Fibroblast of lung (primary cell): ENCODE data around the gene NOPCHAP1. TPM values are rescaled to one million over a fixed set of nuclear protein-coding genes. Genes with fewer than 3 reads are reported as not detected.

ENCODE experiments used
- DNase-seq, 2 donors: peaks; one replicate each; pipeline versions ENCODE4 v3.0.0 to v3.0.0-alpha.2; 2010; ENCODE audit warnings: low read depth in 2 of 2
- H2AFZ ChIP-seq: 2 replicates; pipeline ENCODE4 v1.5.1; 2012; ENCODE audit warnings: low read length, control low read depth, inconsistent platforms
- H3K27ac ChIP-seq: 2 replicates; pipeline ENCODE4 v1.5.1; 2011; ENCODE audit warnings: low read length, control low read depth; ENCODE audit not compliant: insufficient read depth
- H3K27me3 ChIP-seq: 2 replicates; pipeline ENCODE4 v1.5.1; 2011; ENCODE audit warnings: mild to moderate bottlenecking, low read length; ENCODE audit not compliant: control insufficient read depth, insufficient read depth
- H3K36me3 ChIP-seq: 2 replicates; pipeline ENCODE4 v1.5.1; 2011; ENCODE audit warnings: low read length; ENCODE audit not compliant: control insufficient read depth, insufficient read depth
- H3K4me1 ChIP-seq: 2 replicates; pipeline ENCODE4 v1.5.1; 2011; ENCODE audit warnings: low read length; ENCODE audit not compliant: control insufficient read depth, insufficient read depth; ENCODE audit errors: extremely low read depth
- H3K4me2 ChIP-seq: 2 replicates; pipeline ENCODE4 v1.5.1; 2011; ENCODE audit warnings: low read length, control low read depth; ENCODE audit not compliant: insufficient read depth; ENCODE audit errors: extremely low read depth
- H3K4me3 ChIP-seq, 4 experiments: fragments of 200-600 bp in 1 of 4; sonication (generic) in 1 of 4; replicated peaks in 1 of 4; 2 replicates each; pipeline ENCODE4 v1.5.1; 2011 to 2016; ENCODE audit warnings: low read length in 4 of 4, low read depth in 3 of 4, mild to moderate bottlenecking in 3 of 4, control low read depth in 2 of 4, inconsistent platforms in 1 of 4, mixed read lengths in 1 of 4; ENCODE audit not compliant: insufficient read depth in 1 of 4; ENCODE audit errors: control extremely low read depth in 1 of 4
- H3K79me2 ChIP-seq: 2 replicates; pipeline ENCODE4 v1.5.1; 2012; ENCODE audit warnings: mild to moderate bottlenecking, low read length, inconsistent platforms; ENCODE audit not compliant: control insufficient read depth, insufficient read depth
- H3K9ac ChIP-seq: 2 replicates; pipeline ENCODE4 v1.5.1; 2011; ENCODE audit warnings: mild to moderate bottlenecking, low read length, control low read depth; ENCODE audit not compliant: insufficient read depth
- H3K9me3 ChIP-seq: 2 replicates; pipeline ENCODE4 v1.5.1; 2012; ENCODE audit warnings: low read depth, low read length; ENCODE audit not compliant: control insufficient read depth, insufficient read depth
- H4K20me1 ChIP-seq: 2 replicates; pipeline ENCODE4 v1.5.1; 2011; ENCODE audit warnings: low read length; ENCODE audit not compliant: control insufficient read depth, insufficient read depth; ENCODE audit errors: extremely low read depth
- EZH2 ChIP-seq: IDR thresholded peaks from 2 replicates; pipeline ENCODE4 v1.5.1; 2012; ENCODE audit warnings: low read length, control low read depth, mild to moderate bottlenecking; ENCODE audit errors: missing control alignments
- polyA plus RNA-seq, 2 donors: library from polyadenylated mRNA; depleted of rRNA in 1 of 2; stranded (reverse) in 1 of 2; unstranded in 1 of 2; fragments of >200 nt; gene quantifications; 2 replicates each; pipeline ENCODE4 v1.2.1, GENCODE V29; 2011 to 2012; ENCODE audit warnings: missing spikeins in 1 of 2
- total RNA-seq: library from RNA; depleted of rRNA; stranded (reverse); fragments of >200 nt; gene quantifications from 2 replicates; pipeline ENCODE4 v1.2.1, GENCODE V29; 2014
- TF ChIP-seq, protein P1 (sequence below), 2 donors: IDR thresholded peaks in 1 of 2; conservative IDR thresholded peaks in 1 of 2; 1 replicate in 1 of 2; 2 replicates in 1 of 2; pipeline ENCODE4 v1.5.1; 2011 to 2012; ENCODE audit warnings: low read length in 2 of 2, control low read depth in 1 of 2, inconsistent platforms in 1 of 2, low read depth in 1 of 2, mild to moderate bottlenecking in 1 of 2

Gene NOPCHAP1
- total and polyA plus RNA-seq, 2 donors (not counting 1 experiment from before 2014, with no cell fraction given): 4.2 to 12.2 TPM

DNA sequence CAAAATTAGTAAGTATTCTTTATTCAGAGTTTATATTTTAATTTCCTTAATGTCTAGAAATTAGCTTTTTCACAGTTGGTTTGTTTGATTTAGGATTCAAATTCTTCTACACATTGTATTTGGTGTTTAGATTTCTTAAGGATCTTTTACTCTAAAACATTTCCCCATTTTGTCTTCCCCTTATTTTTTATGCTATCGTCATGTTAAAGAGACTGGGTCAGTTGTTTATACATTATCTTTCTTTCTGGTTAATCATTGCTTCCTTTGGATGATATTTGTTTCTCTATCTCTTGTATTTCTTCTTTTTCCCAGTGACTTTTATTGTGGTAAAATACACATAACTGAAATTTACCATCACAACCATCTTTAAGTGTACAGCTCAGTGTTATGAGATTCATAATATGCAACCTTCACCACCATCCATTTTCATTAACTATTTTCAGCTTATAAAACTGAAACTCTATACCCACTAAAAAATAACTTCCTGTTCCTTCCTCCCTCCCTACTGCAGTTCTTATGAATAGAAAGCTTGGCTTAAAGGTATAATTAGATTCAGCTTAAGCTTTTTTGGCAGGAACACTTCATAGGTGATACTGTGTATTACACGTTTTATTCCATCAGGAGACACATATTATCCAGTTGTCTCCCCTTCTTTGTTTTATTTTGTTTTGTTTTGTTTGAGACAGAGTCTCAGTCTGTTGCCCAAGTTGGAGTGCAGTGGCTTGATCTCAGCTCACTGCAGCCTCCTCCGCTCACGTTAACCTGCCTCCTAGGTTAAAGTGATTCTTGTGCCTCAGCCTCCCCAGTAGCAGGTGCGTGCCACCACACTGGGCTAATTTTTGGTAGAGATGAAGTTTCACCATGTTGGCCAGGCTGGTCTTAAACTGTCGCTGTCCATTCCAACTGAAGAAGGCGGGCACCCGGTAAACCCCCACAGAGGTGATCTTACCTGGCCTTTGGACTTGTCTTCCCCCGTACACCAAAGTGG lies 45.0 kb downstream of the NOPCHAP1 start:
- no peaks in the 10 kb centered on the region for H3K27me3 ChIP-seq
- no peak overlapping the region for H3K4me2 ChIP-seq
- H3K9me3 ChIP-seq: no peaks in the 10 kb centered on the region
- no peak overlapping the region for H3K4me3 ChIP-seq
- H2AFZ ChIP-seq: no peak overlapping the region
- no peak for TF ChIP-seq EZH2
- TF ChIP-seq, protein P1, sequence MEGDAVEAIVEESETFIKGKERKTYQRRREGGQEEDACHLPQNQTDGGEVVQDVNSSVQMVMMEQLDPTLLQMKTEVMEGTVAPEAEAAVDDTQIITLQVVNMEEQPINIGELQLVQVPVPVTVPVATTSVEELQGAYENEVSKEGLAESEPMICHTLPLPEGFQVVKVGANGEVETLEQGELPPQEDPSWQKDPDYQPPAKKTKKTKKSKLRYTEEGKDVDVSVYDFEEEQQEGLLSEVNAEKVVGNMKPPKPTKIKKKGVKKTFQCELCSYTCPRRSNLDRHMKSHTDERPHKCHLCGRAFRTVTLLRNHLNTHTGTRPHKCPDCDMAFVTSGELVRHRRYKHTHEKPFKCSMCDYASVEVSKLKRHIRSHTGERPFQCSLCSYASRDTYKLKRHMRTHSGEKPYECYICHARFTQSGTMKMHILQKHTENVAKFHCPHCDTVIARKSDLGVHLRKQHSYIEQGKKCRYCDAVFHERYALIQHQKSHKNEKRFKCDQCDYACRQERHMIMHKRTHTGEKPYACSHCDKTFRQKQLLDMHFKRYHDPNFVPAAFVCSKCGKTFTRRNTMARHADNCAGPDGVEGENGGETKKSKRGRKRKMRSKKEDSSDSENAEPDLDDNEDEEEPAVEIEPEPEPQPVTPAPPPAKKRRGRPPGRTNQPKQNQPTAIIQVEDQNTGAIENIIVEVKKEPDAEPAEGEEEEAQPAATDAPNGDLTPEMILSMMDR (conservative IDR thresholded peaks at IDR 0.05 in 1 of 2, IDR thresholded peaks at IDR 0.05 in 1 of 2; ENCODE audit: low read depth in 1 of 2, low read length in 2 of 2): no peak
- H3K9ac ChIP-seq: no peak overlapping the region
- no peaks in the 10 kb centered on the region for H3K79me2 ChIP-seq
- H4K20me1 ChIP-seq: no peaks in the 10 kb centered on the region
- no peak overlapping the region for H3K27ac ChIP-seq
- peaks cover 5% of the 10 kb centered on the region for H3K36me3 ChIP-seq
- no peaks in the 10 kb centered on the region for H3K4me1 ChIP-seq
- no peak for DNase-seq

DNA sequence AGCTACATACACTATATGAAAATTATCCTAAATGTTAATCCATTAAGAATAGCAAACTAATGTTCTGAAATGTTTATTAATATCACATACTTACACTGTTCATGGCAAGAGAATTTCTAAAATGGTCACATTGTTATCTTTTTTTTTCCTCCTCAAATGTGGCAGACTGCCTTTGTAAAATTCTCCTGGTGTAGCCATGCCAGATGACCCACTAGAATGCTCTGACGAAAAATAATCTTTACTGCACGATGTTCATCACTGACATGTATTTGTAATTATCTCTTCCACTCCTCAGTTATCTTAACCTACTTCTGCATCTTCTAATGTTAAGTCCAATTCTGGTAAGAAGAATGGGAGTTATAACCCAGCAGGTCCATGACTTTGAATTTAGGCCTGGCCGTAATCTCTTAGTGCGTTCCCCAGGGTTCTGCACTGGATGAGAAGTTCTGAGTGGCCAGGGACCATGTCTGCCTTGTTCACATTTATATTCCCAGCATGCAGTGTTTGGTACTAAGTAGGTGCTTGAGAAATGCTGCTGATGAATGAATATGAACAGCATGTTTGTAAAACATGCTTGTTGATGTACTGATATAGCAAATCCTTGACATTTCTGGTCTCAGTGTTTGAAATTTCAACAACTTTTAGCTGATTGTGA lies 46.7 kb downstream of the NOPCHAP1 start:
- Histone ChIP-seq H3K9ac (no peak overlapping the region), H3K4me1 (no peaks in the 10 kb centered on the region), H3K4me2 (no peak overlapping the region), H3K79me2 (no peaks in the 10 kb centered on the region), H3K9me3 (no peaks in the 10 kb centered on the region), H3K4me3 (no peak overlapping the region), H3K36me3 (peaks cover 5% of the 10 kb centered on the region), H4K20me1 (no peaks in the 10 kb centered on the region), H2AFZ (no peak overlapping the region), H3K27ac (no peak overlapping the region), H3K27me3 (no peaks in the 10 kb centered on the region)
- DNase-seq: no peak
- no peak for TF ChIP-seq EZH2
- TF ChIP-seq, protein P1 (conservative IDR thresholded peaks at IDR 0.05 in 1 of 2, IDR thresholded peaks at IDR 0.05 in 1 of 2; ENCODE audit: low read depth in 1 of 2, low read length in 2 of 2): no peak

- no peak for DNase-seq
- Histone ChIP-seq H3K4me3 (no peak overlapping the region), H3K4me2 (no peak overlapping the region), H2AFZ (no peak overlapping the region), H3K4me1 (no peaks in the 10 kb centered on the region), H3K9ac (no peak overlapping the region), H4K20me1 (no peaks in the 10 kb centered on the region), H3K79me2 (no peaks in the 10 kb centered on the region), H3K27ac (no peak overlapping the region), H3K9me3 (no peaks in the 10 kb centered on the region), H3K27me3 (no peaks in the 10 kb centered on the region), H3K36me3 (peaks cover 5% of the 10 kb centered on the region)
- no peak for TF ChIP-seq EZH2
- TF ChIP-seq, protein P1 (conservative IDR thresholded peaks at IDR 0.05 in 1 of 2, IDR thresholded peaks at IDR 0.05 in 1 of 2; ENCODE audit: low read depth in 1 of 2, low read length in 2 of 2): no peak
Observed at GRCh38 chr12:105033851-105034250, 47.7 kb downstream of the NOPCHAP1 start.
